Muscle layer of duodenum (tissue), 2 donors: Measurements from ENCODE around the gene ARPC1B.
"Not testable (repeated sequence)": the region's sequence is repeated elsewhere in the genome, so short reads cannot be mapped to it uniquely, and the experiment has no call there.

Experiments used
- H3K27ac ChIP-seq: one replicate; pipeline ENCODE4 v1.7.0; 2013; ENCODE audit warnings: mild to moderate bottlenecking, low read length
- H3K27me3 ChIP-seq: one replicate; pipeline ENCODE4 v1.7.0; 2013; ENCODE audit warnings: low read depth, mild to moderate bottlenecking, control low read depth, low read length
- H3K36me3 ChIP-seq, 2 donors: one replicate each; pipeline ENCODE4 v1.7.0; 2013; ENCODE audit warnings: low read length in 2 of 2, control low read depth in 1 of 2, mild to moderate bottlenecking in 1 of 2; ENCODE audit not compliant: insufficient read depth in 2 of 2, control insufficient read depth in 1 of 2
- H3K4me1 ChIP-seq, 2 donors: one replicate each; pipeline ENCODE4 v1.7.0; 2013; ENCODE audit warnings: low read length in 2 of 2, mild to moderate bottlenecking in 2 of 2, control low read depth in 1 of 2, moderate library complexity in 1 of 2; ENCODE audit not compliant: insufficient read depth in 2 of 2, control insufficient read depth in 1 of 2
- H3K4me3 ChIP-seq, 2 donors: one replicate each; pipeline ENCODE4 v1.7.0; 2013; ENCODE audit warnings: low read length in 2 of 2, low read depth in 1 of 2, mild to moderate bottlenecking in 1 of 2
- H3K9me3 ChIP-seq, 2 donors: one replicate each; pipeline ENCODE4 v1.7.0; 2013; ENCODE audit warnings: low read length in 2 of 2, control low read depth in 1 of 2, mild to moderate bottlenecking in 1 of 2; ENCODE audit not compliant: control insufficient read depth in 1 of 2
- donor health status: healthy.

Gene ARPC1B

DNA sequence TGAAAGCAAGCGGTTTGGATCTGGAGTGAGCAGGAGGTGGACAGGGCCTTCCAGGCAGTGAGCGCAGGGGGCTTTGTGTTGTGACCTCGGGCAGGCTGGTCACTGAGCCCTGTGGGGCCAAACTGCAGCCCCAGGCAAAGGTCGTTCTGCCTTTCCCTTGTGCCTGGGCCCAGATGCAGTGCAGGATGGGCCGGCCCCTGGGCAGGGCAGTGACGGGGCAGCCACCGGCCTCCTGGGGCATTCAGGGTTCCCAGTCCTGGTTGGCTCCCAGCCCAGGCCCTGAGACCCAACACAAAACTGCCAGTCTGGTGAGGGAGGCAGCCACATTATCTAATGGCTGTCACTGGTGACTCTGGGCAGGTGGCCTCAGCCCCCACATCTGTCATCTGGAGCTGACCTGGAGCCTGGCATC lies 7.1 kb downstream of the ARPC1B start:
- Histone ChIP-seq H3K27ac (no peak overlapping the region), H3K4me3 (no peak overlapping the region), H3K9me3 (no peaks in the 10 kb centered on the region), H3K36me3 (peaks cover 6 to 12% of the 10 kb centered on the region in 2 donors), H3K27me3 (no peaks in the 10 kb centered on the region), H3K4me1 (peaks cover 0 to 29% of the 10 kb centered on the region in 2 donors)

DNA sequence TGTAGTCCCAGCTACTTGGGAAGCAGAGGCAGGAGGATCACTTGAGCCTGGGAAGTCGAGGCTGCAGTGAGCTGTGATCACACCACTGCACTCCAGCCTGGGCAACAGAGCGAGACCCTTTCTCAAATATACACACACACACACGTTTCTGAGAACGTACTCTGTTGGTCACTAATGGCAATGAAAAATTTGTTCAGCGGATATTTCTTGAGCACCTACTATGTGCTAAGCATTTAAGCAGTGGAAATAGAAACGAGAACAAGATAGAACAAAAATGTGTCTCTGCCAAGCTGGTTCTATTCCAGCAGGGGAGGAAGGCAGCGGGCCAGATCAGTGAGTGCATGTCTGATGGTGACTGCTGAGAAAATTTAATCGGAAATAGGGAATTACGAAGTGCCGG lies 8.7 kb downstream of the ARPC1B start:
- Histone ChIP-seq H3K9me3 (no peaks in the 10 kb centered on the region), H3K4me1 (peaks cover 0 to 25% of the 10 kb centered on the region in 2 donors), H3K4me3 (no peak overlapping the region), H3K27ac (no peak overlapping the region), H3K36me3 (peaks cover 15 to 16% of the 10 kb centered on the region in 2 donors), H3K27me3 (no peaks in the 10 kb centered on the region)

DNA sequence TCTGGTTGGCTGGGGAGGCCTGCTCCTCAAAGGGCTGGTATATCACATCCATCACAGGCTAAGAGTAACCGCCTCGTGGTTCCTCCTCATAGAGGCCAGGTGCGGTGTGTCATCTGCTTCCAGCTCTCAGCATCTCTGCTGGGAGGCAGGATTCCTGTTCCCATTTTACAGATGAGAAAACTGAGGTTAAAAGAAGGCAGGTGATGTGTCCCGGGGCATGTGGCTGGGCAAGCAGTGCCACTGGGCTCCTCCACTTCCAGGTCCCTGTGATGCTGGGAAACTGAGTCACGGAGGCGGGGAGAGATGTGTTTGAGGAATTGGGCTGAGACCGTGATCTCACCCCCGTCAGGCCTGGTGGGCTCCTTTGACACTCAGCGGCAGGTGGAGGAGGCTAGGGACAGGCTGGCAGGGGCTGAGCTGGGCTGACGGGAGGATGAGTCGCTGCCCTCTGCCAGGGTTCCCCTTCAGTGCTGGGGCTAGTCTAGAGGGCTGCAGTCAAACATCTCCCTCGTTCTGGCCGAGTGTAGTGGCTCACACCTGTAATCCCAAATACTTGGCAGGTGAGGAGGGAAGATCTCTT lies 9.4 kb downstream of the ARPC1B start:
- no peaks in the 10 kb centered on the region for H3K27me3 ChIP-seq
- no peaks in the 10 kb centered on the region for H3K9me3 ChIP-seq
- H3K4me1 ChIP-seq = peaks cover 0 to 25% of the 10 kb centered on the region in 2 donors
- H3K36me3 ChIP-seq = peaks cover 16 to 17% of the 10 kb centered on the region in 2 donors
- H3K27ac ChIP-seq = no peak overlapping the region
- no peak overlapping the region for H3K4me3 ChIP-seq

DNA sequence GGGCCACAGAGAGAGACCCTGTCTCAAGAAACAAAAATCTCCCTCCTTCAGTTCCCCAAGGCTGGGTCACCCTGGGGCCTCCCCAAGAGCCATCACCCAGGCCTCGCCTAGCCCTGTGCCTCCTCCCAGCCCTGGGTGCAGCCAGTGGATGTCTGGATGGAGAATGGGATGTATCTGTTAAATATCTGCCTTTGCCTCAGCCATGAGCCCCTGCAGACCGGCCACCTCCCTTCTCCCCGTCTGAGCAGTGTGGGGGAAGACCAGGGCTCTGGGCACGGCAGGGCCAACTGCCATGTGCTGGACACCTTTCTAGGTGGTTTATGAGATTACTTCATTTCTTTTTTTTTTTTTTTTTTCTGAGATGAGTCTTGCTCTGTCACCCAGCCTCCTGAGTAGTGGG lies 10.0 kb downstream of the ARPC1B start:
- no peak overlapping the region for H3K27ac ChIP-seq
- H3K27me3 ChIP-seq = no peaks in the 10 kb centered on the region
- peaks cover 0 to 23% of the 10 kb centered on the region in 2 donors for H3K4me1 ChIP-seq
- no peak overlapping the region for H3K4me3 ChIP-seq
- H3K36me3 ChIP-seq = peaks cover 19 to 22% of the 10 kb centered on the region in 2 donors
- no peaks in the 10 kb centered on the region for H3K9me3 ChIP-seq

DNA sequence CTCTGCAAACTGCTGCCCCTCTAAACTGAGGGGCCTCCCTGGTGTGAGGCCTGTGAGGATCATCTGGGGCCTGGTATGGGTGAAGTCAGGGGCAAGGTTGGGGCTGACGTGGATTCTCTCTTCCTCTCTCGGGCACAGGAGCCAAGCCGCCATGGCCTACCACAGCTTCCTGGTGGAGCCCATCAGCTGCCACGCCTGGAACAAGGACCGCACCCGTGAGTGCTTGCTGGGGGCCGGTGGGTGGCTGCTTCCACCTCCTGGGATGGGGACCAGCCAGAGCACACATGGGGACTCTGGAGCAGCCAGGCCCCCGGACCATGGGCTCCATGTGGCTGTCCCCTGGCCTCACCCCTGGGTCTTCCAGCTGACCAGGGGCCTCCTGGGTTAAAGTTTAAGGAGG lies 11.0 kb downstream of the ARPC1B start:
- Histone ChIP-seq H3K27ac (no peak overlapping the region), H3K27me3 (no peaks in the 10 kb centered on the region), H3K4me1 (peaks cover 0 to 13% of the 10 kb centered on the region in 2 donors), H3K36me3 (peaks cover 27 to 33% of the 10 kb centered on the region in 2 donors), H3K9me3 (no peaks in the 10 kb centered on the region), H3K4me3 (no peak overlapping the region)

DNA sequence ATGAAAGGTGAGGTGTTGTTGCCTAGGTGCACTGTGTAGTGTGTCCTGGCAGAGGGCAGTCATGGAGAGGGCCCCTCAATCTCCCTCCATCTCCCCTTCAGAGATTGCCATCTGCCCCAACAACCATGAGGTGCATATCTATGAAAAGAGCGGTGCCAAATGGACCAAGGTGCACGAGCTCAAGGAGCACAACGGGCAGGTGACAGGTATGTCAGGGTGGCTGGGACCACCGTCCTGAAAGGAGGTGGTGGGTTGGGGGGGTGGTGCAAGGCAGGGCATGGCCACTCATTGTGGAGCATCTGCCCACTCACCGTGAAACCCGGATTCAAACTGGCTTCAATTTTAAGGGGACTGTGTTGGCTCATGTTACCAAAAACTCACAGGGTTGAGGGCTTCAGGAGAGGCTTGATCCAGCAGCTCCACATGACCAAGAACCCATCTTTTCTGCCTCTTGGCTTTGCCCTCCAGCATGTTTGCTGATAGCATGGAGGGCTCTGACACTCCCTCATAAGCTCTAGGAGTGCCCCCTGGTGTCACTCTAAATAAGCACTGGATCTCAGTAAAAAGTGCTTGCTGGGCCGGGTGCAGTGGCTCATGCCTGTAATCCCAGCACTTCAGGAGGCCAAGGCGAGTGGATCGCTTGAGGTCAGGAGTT lies 12.2 kb downstream of the ARPC1B start:
- Histone ChIP-seq H3K27ac (no peak overlapping the region), H3K27me3 (no peaks in the 10 kb centered on the region), H3K9me3 (no peaks in the 10 kb centered on the region), H3K4me1 (peaks cover 0 to 1% of the 10 kb centered on the region in 2 donors), H3K36me3 (peaks cover 27 to 40% of the 10 kb centered on the region in 2 donors), H3K4me3 (no peak overlapping the region)

DNA sequence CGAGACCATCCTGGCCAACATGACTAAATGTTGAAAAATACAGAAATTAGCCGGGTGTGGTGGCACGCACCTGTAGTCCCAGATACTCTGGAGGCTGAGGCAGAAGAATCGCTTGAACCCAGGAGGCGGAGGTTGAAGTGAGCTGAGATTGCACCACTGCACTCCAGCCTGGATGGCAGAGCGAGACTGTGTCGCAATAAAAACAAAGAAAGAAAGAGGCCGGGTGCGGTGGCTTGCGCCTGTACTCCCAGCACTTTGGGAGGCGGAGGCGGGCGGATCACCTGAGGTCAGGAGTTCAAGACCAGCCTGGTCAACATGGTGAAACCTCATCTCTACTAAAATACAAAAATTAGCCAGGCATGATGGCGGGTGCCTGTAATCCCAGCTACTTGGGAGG lies 12.7 kb downstream of the ARPC1B start:
- H3K4me1 ChIP-seq, H3K9me3 ChIP-seq, H3K27me3 ChIP-seq, H3K4me3 ChIP-seq, H3K27ac ChIP-seq: not testable (repeated sequence)
- H3K36me3 ChIP-seq = peaks cover 27 to 40% of the 10 kb centered on the region in 2 donors

DNA sequence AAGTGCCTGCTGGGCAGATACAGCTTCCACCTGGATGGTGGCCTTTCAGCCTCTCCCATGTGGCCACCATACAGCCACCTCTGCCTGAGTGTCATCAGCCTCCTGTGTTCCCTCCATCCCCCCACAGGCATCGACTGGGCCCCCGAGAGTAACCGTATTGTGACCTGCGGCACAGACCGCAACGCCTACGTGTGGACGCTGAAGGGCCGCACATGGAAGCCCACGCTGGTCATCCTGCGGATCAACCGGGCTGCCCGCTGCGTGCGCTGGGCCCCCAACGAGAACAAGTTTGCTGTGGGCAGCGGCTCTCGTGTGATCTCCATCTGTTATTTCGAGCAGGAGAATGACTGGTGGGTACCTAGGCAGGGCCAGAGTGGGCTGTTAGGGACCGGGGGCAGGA lies 13.4 kb downstream of the ARPC1B start:
- Histone ChIP-seq H3K4me3 (no peak overlapping the region), H3K9me3 (no peaks in the 10 kb centered on the region), H3K36me3 (peaks cover 27 to 40% of the 10 kb centered on the region in 2 donors), H3K4me1 (peaks cover 5 to 8% of the 10 kb centered on the region in 2 donors), H3K27me3 (no peaks in the 10 kb centered on the region), H3K27ac (no peak overlapping the region)

DNA sequence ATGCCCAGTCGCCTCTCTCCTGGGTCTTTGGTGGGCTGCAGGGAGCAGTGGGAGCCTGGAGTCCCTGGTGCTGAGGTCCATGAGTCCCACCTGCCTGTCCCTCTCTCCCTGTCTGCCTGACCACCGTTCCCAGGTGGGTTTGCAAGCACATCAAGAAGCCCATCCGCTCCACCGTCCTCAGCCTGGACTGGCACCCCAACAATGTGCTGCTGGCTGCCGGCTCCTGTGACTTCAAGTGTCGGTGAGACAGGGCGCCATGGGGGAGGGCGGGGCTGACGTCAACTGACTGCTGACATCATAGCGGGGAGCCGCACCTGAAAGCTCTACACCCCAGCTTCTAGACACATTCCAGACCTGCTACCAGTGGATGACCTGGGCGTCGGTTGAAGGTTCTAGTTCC lies 15.2 kb downstream of the ARPC1B start:
- Histone ChIP-seq H3K4me3 (no peak overlapping the region), H3K9me3 (no peaks in the 10 kb centered on the region), H3K27me3 (no peaks in the 10 kb centered on the region), H3K36me3 (peaks cover 28 to 44% of the 10 kb centered on the region in 2 donors), H3K4me1 (peaks cover 9 to 17% of the 10 kb centered on the region in 2 donors), H3K27ac (no peak overlapping the region)

DNA sequence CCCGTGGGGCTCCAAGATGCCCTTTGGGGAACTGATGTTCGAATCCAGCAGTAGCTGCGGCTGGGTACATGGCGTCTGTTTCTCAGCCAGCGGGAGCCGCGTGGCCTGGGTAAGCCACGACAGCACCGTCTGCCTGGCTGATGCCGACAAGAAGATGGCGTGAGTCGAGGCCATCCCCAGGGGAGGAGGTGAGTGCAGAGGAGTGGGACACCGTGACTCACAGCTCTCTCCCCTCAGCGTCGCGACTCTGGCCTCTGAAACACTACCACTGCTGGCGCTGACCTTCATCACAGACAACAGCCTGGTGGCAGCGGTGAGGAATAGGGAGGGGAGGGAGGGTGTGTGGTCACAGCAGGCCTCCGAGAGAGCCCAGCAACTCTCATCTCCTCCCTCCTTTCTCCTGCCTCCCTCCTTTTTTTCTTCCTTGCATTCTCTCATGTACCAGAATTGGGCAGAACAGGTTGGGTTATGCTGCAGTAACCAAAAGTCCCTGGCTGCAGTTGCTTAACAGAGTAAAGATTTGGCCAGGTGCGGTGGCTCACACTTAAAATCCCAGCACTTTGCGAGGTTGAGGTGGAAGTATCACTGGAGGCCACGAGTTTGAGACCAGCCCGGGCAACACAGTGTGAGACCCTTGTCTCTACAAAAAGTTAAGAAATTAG lies 16.5 kb downstream of the ARPC1B start:
- Histone ChIP-seq H3K4me1 (peaks cover 9 to 17% of the 10 kb centered on the region in 2 donors), H3K4me3 (no peak overlapping the region), H3K27me3 (no peaks in the 10 kb centered on the region), H3K36me3 (peaks cover 40 to 56% of the 10 kb centered on the region in 2 donors), H3K27ac (no peak overlapping the region), H3K9me3 (no peaks in the 10 kb centered on the region)

DNA sequence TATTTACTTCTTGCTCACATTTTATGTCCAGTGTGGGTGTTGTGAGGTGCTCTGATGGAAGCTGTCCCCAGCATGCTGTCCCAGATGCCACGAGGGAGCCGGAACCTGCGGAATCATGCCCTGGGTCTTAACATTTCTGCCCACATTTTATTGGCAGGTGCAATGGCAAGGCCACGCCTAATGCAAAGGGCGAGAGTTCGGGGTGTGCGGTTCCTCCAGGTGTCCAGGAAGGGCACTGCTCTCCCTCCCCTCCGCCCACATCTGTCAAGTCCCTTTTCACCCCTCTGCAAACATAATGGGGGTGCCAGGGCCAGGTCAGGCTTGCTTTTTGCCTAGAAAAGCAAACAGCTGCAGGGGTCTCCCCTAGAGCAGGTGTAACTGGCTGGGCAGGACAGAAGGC lies 17.5 kb downstream of the ARPC1B start:
- H3K4me1 ChIP-seq = peaks cover 9 to 17% of the 10 kb centered on the region in 2 donors
- H3K27ac ChIP-seq = no peak overlapping the region
- H3K36me3 ChIP-seq = peaks cover 36 to 52% of the 10 kb centered on the region in 2 donors
- H3K27me3 ChIP-seq = no peaks in the 10 kb centered on the region
- H3K9me3 ChIP-seq = no peaks in the 10 kb centered on the region
- no peak overlapping the region for H3K4me3 ChIP-seq
